Measurements from ENCODE around the gene JPH4. TPM values are rescaled to one million over a fixed set of nuclear protein-coding genes. Genes with fewer than 3 reads are reported as not detected.

JPH4 gene
- total and polyA plus RNA-seq, 2 donors (not counting 1 experiment from before 2014, with no cell fraction given), result not detected

GRCh38 chr14:23551266-23552028 is 27.1 kb downstream of the JPH4 start, which contains the start of gene ZFHX2:
TSS of gene ZFHX2 (minus strand) at chr14:23551765. CDS start at chr14:23535325, 16,440 bp downstream.
- Mint-ChIP-seq H3K27ac (peak within 1 kb of the TSS; percentile 61), H3K4me1 (peaks cover 21% of the 10 kb centered on the region), H3K27me3 (no peaks in the 10 kb centered on the region), H3K4me3 (no peak within 1 kb of the TSS), H3K9me3 (ENCODE audit: insufficient read depth) (no peaks in the 10 kb centered on the region)
- Histone ChIP-seq H3K36me3 (replicated peaks in 1 of 2; ENCODE audit: control extremely low read depth in 1 of 2, control insufficient read depth in 1 of 2, extremely low read depth in 1 of 2, insufficient read depth in 2 of 2, low read length in 1 of 2) (no peaks in the 10 kb centered on the region), H3K4me1 (ENCODE audit: control insufficient read depth in 2 of 2, insufficient read depth in 2 of 2, low read length in 2 of 2) (peaks cover 13 to 24% of the 10 kb centered on the region in 2 donors), H3K9me3 (ENCODE audit: control extremely low read depth in 1 of 3, control insufficient read depth in 2 of 3, insufficient read depth in 1 of 3, low read length in 2 of 3) (no peaks in the 10 kb centered on the region), H4K20me1 (ENCODE audit: control insufficient read depth, insufficient read depth, low read length, poor library complexity, severe bottlenecking) (no peaks in the 10 kb centered on the region), H3K4me2 (replicated peaks; ENCODE audit: low read depth, low read length, poor library complexity, severe bottlenecking) (peak within 1 kb of the TSS; percentile 97), H3K79me2 (ENCODE audit: control insufficient read depth, insufficient read depth, low read length) (peaks cover 6% of the 10 kb centered on the region), H3K4me3 (ENCODE audit: control extremely low read depth in 1 of 5, extremely low read depth in 1 of 5, insufficient read depth in 1 of 5, low read depth in 2 of 5, low read length in 4 of 5) (peak within 1 kb of the TSS; percentile 35 to 83 (median 78)), H3K27me3 (replicated peaks in 1 of 4; ENCODE audit: control extremely low read depth in 1 of 4, control insufficient read depth in 3 of 4, insufficient read depth in 4 of 4, low read length in 3 of 4) (peaks cover 0 to 16% (median 7%) of the 10 kb centered on the region in 4 experiments), H2AFZ (ENCODE audit: insufficient read depth, low read depth, low read length, poor library complexity, severe bottlenecking) (peak within 1 kb of the TSS; percentile 95), H3K27ac (ENCODE audit: low read length in 2 of 2) (peak within 1 kb of the TSS; percentile 23 to 69), H3K9ac (ENCODE audit: low read length) (peak within 1 kb of the TSS; percentile 75)
- WGBS (ENCODE audit: insufficient coverage), result 0% methylated on average over 22 of the region's 49 CpGs
- intact Hi-C loops (cut with micrococcal nuclease), result loop anchor here (1.0 to 10.0 kb wide), 7 partner anchors 12 to 663 kb away; partner anchors contain the start of genes ACIN1, AP1G2, C14orf119 and CHMP4A
- ATAC-seq (ENCODE audit: low read depth) (peak; percentile 53), DNase-seq (peak; percentile 78)
- ChIA-PET POLR2A (interaction anchor here (0.6 to 0.8 kb wide), 7 partner anchors 10 to 1628 kb away, joined by 3 to 7 read pairs (median 4); partner anchors contain the start of gene KHNYN), CTCF (interaction anchor here (1.8 to 2.7 kb wide), 3 partner anchors 10 to 73 kb away, joined by 6 to 27 read pairs (median 10); no protein-coding TSS in a partner anchor)
- TF ChIP-seq CTCF (IDR thresholded peaks at IDR 0.05) (no peak), EZH2 (IDR thresholded peaks at IDR 0.05; ENCODE audit: borderline replicate concordance, insufficient read depth, low read depth, low read length, poor library complexity, severe bottlenecking) (no peak)
